Measurements from ENCODE around the gene PDE6B. TPM values are rescaled to one million over a fixed set of nuclear protein-coding genes. Genes with fewer than 3 reads are reported as not detected.

The PDE6B gene
- total and polyA plus RNA-seq, 2 of the 13 experiments (the other 11 are each of a cell fraction or from before 2014, with no cell fraction given) = 0.38 to 0.40 TPM

DNA sequence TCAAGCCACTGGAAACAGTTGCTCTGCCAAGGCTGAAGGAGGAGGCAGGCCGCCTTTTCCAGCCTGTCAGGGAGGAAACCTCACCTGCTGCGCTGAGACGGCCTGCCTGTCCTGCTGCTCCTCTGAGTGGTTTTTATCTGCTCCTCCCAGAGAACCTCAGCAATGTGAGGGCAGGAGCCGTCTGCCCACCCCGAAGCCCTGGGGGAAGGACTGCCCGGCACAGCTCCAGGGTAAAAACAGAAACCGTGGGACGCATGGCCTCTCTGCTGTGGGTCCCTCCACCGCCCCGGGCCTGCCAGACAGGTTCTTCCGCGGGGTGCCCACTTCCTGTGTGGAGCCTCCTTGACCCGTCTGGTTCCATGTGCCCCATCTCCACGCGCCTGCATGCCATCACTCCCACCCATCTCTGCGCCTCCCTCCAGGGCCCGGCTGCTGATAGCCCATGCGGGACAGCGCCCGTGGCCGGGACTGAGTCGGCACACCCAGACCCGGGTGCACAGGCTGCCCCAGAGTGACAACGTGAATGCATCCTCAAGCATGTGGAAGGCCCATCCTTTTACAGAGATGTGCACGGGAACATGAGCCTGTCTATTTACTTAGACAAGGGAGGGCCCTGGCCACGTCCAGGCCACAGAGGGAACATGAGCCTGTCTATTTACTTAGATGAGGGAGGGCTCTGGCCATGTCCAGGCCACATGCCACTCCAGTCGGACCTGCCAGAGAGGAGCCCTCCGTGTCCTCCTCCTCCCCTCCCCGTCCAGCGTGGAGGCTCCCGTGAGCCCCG is 67.6 kb downstream of the PDE6B start (continued):
- TF ChIP-seq, protein P1, sequence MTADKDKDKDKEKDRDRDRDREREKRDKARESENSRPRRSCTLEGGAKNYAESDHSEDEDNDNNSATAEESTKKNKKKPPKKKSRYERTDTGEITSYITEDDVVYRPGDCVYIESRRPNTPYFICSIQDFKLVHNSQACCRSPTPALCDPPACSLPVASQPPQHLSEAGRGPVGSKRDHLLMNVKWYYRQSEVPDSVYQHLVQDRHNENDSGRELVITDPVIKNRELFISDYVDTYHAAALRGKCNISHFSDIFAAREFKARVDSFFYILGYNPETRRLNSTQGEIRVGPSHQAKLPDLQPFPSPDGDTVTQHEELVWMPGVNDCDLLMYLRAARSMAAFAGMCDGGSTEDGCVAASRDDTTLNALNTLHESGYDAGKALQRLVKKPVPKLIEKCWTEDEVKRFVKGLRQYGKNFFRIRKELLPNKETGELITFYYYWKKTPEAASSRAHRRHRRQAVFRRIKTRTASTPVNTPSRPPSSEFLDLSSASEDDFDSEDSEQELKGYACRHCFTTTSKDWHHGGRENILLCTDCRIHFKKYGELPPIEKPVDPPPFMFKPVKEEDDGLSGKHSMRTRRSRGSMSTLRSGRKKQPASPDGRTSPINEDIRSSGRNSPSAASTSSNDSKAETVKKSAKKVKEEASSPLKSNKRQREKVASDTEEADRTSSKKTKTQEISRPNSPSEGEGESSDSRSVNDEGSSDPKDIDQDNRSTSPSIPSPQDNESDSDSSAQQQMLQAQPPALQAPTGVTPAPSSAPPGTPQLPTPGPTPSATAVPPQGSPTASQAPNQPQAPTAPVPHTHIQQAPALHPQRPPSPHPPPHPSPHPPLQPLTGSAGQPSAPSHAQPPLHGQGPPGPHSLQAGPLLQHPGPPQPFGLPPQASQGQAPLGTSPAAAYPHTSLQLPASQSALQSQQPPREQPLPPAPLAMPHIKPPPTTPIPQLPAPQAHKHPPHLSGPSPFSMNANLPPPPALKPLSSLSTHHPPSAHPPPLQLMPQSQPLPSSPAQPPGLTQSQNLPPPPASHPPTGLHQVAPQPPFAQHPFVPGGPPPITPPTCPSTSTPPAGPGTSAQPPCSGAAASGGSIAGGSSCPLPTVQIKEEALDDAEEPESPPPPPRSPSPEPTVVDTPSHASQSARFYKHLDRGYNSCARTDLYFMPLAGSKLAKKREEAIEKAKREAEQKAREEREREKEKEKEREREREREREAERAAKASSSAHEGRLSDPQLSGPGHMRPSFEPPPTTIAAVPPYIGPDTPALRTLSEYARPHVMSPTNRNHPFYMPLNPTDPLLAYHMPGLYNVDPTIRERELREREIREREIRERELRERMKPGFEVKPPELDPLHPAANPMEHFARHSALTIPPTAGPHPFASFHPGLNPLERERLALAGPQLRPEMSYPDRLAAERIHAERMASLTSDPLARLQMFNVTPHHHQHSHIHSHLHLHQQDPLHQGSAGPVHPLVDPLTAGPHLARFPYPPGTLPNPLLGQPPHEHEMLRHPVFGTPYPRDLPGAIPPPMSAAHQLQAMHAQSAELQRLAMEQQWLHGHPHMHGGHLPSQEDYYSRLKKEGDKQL (CRISPR knock-in tag; IDR thresholded peaks at IDR 0.05; ENCODE audit: low read depth) = no peak; the same call in 1 of the 2 replicates
- TF ChIP-seq, protein P2, sequence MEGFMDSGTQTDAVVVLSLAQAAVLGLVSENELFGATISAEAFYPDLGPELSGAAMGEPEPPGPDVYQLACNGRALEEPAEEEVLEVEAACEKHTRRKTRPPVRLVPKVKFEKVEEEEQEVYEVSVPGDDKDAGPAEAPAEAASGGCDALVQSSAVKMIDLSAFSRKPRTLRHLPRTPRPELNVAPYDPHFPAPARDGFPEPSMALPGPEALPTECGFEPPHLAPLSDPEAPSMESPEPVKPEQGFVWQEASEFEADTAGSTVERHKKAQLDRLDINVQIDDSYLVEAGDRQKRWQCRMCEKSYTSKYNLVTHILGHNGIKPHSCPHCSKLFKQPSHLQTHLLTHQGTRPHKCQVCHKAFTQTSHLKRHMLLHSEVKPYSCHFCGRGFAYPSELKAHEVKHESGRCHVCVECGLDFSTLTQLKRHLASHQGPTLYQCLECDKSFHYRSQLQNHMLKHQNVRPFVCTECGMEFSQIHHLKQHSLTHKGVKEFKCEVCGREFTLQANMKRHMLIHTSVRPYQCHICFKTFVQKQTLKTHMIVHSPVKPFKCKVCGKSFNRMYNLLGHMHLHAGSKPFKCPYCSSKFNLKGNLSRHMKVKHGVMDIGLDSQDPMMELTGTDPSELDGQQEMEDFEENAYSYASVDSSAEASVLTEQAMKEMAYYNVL (CRISPR knock-in tag; IDR thresholded peaks at IDR 0.05; ENCODE audit: borderline replicate concordance) = peak; percentile 36; the same call in 1 of the 2 replicates
- TF ChIP-seq, protein P3, sequence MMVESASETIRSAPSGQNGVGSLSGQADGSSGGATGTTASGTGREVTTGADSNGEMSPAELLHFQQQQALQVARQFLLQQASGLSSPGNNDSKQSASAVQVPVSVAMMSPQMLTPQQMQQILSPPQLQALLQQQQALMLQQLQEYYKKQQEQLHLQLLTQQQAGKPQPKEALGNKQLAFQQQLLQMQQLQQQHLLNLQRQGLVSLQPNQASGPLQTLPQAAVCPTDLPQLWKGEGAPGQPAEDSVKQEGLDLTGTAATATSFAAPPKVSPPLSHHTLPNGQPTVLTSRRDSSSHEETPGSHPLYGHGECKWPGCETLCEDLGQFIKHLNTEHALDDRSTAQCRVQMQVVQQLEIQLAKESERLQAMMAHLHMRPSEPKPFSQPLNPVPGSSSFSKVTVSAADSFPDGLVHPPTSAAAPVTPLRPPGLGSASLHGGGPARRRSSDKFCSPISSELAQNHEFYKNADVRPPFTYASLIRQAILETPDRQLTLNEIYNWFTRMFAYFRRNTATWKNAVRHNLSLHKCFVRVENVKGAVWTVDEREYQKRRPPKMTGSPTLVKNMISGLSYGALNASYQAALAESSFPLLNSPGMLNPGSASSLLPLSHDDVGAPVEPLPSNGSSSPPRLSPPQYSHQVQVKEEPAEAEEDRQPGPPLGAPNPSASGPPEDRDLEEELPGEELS (CRISPR knock-in tag; IDR thresholded peaks at IDR 0.05) = 0 out of 2 replicates have a peak, but pooled peaks have one; percentile 11
- TF ChIP-seq, protein P4, sequence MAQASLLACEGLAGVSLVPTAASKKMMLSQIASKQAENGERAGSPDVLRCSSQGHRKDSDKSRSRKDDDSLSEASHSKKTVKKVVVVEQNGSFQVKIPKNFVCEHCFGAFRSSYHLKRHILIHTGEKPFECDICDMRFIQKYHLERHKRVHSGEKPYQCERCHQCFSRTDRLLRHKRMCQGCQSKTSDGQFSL (CRISPR knock-in tag; IDR thresholded peaks at IDR 0.05) = no peak
- TF ChIP-seq ZNF841 (CRISPR knock-in tag; IDR thresholded peaks at IDR 0.05; ENCODE audit: borderline replicate concordance) (no peak), SUZ12 (IDR thresholded peaks at IDR 0.05; ENCODE audit: low read depth, low read length) (no peak), YY1 (IDR thresholded peaks at IDR 0.05; ENCODE audit: insufficient read depth, insufficient replicate concordance, low read depth, low read length) (no peak), ZBTB42 (CRISPR knock-in tag; IDR thresholded peaks at IDR 0.05) (no peak), PHF8 (CRISPR knock-in tag; IDR thresholded peaks at IDR 0.05) (no peak)
- TF ChIP-seq, protein P5, sequence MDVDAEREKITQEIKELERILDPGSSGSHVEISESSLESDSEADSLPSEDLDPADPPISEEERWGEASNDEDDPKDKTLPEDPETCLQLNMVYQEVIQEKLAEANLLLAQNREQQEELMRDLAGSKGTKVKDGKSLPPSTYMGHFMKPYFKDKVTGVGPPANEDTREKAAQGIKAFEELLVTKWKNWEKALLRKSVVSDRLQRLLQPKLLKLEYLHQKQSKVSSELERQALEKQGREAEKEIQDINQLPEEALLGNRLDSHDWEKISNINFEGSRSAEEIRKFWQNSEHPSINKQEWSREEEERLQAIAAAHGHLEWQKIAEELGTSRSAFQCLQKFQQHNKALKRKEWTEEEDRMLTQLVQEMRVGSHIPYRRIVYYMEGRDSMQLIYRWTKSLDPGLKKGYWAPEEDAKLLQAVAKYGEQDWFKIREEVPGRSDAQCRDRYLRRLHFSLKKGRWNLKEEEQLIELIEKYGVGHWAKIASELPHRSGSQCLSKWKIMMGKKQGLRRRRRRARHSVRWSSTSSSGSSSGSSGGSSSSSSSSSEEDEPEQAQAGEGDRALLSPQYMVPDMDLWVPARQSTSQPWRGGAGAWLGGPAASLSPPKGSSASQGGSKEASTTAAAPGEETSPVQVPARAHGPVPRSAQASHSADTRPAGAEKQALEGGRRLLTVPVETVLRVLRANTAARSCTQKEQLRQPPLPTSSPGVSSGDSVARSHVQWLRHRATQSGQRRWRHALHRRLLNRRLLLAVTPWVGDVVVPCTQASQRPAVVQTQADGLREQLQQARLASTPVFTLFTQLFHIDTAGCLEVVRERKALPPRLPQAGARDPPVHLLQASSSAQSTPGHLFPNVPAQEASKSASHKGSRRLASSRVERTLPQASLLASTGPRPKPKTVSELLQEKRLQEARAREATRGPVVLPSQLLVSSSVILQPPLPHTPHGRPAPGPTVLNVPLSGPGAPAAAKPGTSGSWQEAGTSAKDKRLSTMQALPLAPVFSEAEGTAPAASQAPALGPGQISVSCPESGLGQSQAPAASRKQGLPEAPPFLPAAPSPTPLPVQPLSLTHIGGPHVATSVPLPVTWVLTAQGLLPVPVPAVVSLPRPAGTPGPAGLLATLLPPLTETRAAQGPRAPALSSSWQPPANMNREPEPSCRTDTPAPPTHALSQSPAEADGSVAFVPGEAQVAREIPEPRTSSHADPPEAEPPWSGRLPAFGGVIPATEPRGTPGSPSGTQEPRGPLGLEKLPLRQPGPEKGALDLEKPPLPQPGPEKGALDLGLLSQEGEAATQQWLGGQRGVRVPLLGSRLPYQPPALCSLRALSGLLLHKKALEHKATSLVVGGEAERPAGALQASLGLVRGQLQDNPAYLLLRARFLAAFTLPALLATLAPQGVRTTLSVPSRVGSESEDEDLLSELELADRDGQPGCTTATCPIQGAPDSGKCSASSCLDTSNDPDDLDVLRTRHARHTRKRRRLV (CRISPR knock-in tag; IDR thresholded peaks at IDR 0.05) = no peak
- TF ChIP-seq, protein P6, sequence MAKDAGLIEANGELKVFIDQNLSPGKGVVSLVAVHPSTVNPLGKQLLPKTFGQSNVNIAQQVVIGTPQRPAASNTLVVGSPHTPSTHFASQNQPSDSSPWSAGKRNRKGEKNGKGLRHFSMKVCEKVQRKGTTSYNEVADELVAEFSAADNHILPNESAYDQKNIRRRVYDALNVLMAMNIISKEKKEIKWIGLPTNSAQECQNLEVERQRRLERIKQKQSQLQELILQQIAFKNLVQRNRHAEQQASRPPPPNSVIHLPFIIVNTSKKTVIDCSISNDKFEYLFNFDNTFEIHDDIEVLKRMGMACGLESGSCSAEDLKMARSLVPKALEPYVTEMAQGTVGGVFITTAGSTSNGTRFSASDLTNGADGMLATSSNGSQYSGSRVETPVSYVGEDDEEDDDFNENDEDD (CRISPR knock-in tag; IDR thresholded peaks at IDR 0.05; ENCODE audit: borderline replicate concordance) = peak; percentile 63; the same call in 1 of the 2 replicates
